Raji (cell line): ENCODE measurements around the gene CRKL.

Source experiments
- POLR2A ChIP-seq: IDR thresholded peaks from 2 replicates; pipeline ENCODE4 v1.6.1; 2011; ENCODE audit warnings: low read depth, low read length, control low read depth; ENCODE audit not compliant: insufficient read depth

The CRKL gene

DNA sequence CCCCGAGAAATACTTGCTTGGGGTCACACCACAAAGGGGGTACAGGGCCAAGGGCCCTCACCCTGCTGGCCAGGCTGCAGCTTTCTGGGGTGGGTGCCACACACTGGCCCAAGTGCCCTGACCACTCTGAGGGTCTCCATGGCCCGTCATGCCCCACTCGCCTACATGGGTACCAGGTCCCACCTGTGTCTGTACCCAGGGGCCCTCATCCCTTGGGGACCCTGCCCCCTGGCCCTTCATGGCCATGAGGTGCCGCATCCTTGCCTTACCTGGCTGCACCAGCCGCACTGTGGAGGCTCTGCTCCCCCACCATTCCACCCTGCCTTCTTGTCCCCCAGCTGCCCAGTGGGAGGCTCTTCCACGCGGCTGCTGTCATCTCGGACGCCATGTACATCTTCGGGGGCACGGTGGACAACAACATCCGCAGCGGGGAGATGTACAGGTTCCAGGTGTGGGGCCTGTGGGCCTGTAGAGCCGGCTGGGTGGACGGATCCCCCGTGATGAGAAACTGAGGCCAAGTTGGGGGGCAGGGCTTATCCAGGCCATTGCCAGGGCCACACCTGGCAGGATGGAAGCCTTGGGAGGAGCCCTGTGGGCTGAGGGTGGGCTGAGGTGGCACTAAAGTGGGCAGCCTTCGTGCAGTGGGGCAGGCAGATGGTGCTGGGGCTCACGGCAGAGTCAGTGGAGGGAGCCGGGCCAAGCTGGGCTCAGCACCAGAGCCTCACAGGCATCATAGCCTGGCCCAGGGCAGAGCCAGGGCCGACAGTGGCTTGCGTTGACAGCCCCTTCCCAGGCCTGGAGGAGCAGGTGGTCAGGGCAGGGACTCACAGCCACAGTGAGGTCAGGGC lies 75.5 kb downstream of the CRKL start:
- TF ChIP-seq POLR2A: no peak

GRCh38 chr22:20993304-20994127 lies 76.3 kb downstream of the CRKL start:
- TF ChIP-seq POLR2A: no peak

DNA sequence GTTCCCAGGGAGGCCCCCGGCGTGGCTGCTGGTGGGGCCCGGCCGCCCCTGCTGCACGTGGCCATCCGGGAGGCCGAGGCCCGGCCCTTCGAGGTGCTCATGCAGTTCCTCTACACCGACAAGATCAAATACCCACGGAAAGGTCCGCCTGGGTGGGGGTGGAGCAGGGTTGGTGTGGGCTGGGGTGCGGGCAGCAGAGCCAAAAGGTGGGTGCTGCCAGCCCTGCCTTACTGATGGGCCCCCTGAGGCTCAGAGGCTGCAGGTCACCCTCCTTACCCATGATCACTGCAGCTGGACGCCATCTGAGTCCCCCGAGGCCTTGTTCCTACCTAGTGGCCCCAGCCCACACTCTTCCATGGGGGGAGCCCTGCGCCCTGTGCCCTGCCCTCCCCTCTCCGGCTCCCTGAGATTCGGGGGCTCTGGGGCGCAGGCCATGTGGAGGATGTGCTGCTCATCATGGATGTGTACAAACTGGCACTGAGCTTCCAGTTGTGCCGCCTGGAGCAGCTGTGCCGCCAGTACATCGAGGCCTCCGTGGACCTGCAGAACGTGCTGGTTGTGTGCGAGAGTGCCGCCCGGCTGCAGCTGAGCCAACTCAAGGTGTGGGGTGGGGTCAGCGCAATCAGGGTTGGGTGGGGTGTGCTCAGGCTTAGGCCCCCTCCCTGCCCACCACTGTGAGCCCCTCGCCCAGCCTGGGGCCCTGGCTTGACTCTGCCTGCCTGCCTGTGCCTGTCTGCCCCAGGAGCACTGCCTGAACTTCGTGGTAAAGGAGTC lies 77.1 kb downstream of the CRKL start:
- no peak for TF ChIP-seq POLR2A

DNA sequence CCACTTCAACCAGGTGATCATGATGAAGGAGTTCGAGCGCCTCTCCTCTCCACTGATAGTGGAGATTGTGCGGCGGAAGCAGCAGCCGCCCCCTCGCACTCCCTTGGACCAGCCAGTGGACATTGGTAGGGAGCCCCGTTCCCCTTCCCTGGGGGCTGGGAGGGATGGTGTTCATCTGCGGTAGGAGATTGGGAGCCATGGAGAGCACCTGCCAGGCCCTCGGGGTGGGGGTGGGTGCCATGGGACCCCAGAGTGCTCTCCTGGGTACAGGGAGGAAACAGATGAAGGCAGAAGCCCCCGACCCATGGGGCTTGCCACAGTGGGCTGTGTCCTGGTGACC lies 77.7 kb downstream of the CRKL start:
- no peak for TF ChIP-seq POLR2A

- TF ChIP-seq POLR2A: 0 out of 2 replicates have a peak, but pooled peaks have one; percentile 5
Measured at GRCh38 chr22:20995329-20996030, 78.3 kb downstream of the CRKL start.

DNA sequence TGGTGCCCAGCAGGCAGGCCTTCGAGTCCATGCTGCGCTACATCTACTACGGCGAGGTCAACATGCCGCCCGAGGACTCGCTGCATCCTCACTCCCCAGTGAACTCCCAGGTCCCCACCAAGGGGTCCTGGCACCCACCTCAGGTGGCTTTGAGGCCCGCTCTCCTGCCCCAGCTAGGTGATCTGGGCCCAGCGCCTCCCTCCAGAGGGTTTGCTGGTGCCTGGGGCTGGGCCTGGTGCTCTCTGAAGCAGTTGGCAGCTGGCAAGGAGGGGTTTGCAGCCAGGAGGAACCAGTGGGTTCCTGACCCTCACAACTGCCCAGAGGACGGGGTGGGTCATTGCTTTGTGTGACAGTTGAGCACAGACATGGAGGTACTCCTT lies 78.8 kb downstream of the CRKL start:
- TF ChIP-seq POLR2A: no peak

GRCh38 chr22:20996598-20997535 lies 79.7 kb downstream of the CRKL start:
- TF ChIP-seq POLR2A: no peak; the same call in 1 of the 2 replicates

DNA sequence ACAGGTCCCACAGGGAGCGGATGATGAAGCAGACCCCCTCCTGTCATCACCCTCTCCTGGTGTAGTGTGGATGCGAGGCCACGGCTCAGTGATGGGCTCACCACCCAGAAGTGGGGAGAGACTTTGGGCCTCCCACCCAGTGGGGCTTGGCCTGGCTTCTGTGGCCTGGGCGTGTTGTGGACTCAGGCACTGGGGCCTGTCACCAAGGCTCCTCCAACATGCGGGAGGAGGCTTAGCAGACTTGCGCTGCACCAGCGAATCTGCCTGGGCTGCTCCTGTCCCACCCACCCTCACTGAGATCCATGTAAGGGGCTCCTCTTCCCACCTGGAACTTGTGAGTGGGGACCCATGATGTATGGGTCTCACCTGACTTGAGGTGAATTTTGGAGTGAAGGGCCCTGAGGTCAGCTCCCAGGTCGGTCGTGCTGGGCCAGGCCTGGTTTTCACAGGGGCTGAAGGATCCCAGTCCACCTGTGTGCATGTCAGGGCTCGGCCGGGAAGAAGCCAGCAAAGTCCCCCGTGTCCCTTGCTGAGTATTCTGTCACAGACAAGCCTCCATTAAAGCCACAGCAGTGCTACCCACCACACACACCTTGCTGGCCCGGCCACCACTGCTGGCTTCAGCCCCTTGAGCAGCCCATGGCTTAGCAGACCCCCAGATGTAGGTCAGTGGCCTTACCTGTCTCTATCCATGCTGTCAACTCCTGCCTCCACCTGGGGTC lies 80.5 kb downstream of the CRKL start:
- TF ChIP-seq POLR2A: peak; percentile 24; the same call in 1 of the 2 replicates

- TF ChIP-seq POLR2A: peak; percentile 60
Measured at GRCh38 chr22:20998411-20999336, 81.5 kb downstream of the CRKL start.

- peak; percentile 11; the same call in 1 of the 2 replicates for TF ChIP-seq POLR2A
Measured at GRCh38 chr22:20999350-21000206, 82.4 kb downstream of the CRKL start.

DNA sequence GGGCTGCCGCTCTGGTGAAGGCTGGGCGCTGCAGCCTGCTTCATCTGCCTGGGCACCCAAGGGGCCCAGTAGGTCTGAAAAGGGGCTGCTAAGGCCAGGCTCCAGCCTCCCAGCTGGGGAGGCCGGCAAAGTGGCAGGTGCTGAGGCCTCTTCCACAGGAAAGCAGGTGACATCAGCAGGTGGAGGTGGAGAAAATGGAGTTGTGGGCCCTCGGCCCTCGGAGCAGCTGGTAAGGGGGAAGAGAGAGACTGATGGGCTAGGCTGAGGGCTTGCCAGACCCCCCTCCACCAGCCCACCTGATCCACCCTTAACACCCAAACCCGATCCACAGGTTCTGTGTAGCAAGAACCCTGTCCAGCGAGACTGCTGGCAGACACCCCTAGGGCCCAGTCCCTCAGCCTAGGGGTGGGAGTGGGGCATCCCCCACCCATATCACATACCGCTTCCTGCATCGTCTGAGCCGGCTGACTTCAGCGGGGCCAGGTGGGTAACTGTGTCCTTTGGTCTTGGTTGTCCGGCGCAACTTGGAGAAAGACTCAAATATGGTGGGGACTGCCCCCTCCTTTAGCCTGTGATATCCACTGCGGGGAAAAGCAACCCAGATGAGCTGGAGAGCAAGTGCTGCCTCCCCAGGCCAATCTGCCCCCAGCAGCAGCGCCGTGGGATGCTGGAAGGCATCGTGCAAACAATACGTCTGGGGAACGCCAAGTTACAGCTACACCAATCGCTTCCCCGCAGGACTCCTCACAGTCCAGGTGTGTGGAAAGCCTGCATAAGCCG lies 83.2 kb downstream of the CRKL start:
- TF ChIP-seq POLR2A: peak; percentile 29; the same call in 1 of the 2 replicates
